Endothelial cell of umbilical vein (primary cell): ENCODE measurements around the gene CCDC40. TPM values are rescaled to one million over a fixed set of nuclear protein-coding genes. Genes with fewer than 3 reads are reported as not detected.

Source experiments
- BruUV-seq: library from RNA; stranded (reverse); fragments of 400-500 nt; replicated peaks from 2 replicates; lab custom pipeline; 2021; lab: Mats Ljungman, UMichigan
- CTCF ChIA-PET: fragments of 300-600, 350-600 bp; sonication (Branson Sonifier 250); formaldehyde crosslinking; loops from one replicate; lab custom pipeline; 2021; ENCODE audit warnings: antibody characterized with exemption, inconsistent platforms; lab: Charles Lee
- POLR2A ChIA-PET: fragments of 300-600, 350-600 bp; sonication (Branson Sonifier 250); formaldehyde crosslinking; loops from one replicate; lab custom pipeline; 2021; ENCODE audit warnings: antibody characterized with exemption, inconsistent platforms; lab: Charles Lee
- DNase-seq: peaks from one replicate; pipeline ENCODE4 v3.0.0-alpha.2; 2011; ENCODE audit warnings: low read depth, low spot score
- FAIRE-seq: peaks from 2 replicates; lab custom pipeline; 2011; peaks lifted over from hg19 to GRCh38; lab: Jason Lieb, UNC
- H2AFZ ChIP-seq: 2 replicates; pipeline ENCODE4 v1.6.0; 2012; ENCODE audit warnings: low read depth, low read length, control low read depth, inconsistent platforms
- H3K27ac ChIP-seq: 2 replicates; pipeline ENCODE4 v1.5.1; 2011; ENCODE audit warnings: low read depth, mild to moderate bottlenecking, control low read depth, low read length, moderate library complexity; ENCODE audit not compliant: insufficient read depth
- H3K27me3 ChIP-seq, 2 experiments: 2 replicates each; pipeline versions ENCODE4 v1.6.0 to v1.6.1; 2011; ENCODE audit warnings: low read length in 2 of 2, mixed read lengths in 1 of 2; ENCODE audit not compliant: control insufficient read depth in 2 of 2, insufficient read depth in 2 of 2
- H3K36me3 ChIP-seq, 2 experiments: 2 replicates in 1 of 2; 3 replicates in 1 of 2; pipeline ENCODE4 v1.5.1; 2011; ENCODE audit warnings: low read length in 2 of 2, mild to moderate bottlenecking in 1 of 2, moderate library complexity in 1 of 2; ENCODE audit not compliant: control insufficient read depth in 2 of 2, insufficient read depth in 2 of 2; ENCODE audit errors: extremely low read depth in 1 of 2
- H3K4me1 ChIP-seq: 3 replicates; pipeline ENCODE4 v1.5.1; 2011; ENCODE audit warnings: mild to moderate bottlenecking, low read length; ENCODE audit not compliant: control insufficient read depth, insufficient read depth; ENCODE audit errors: extremely low read depth
- H3K4me2 ChIP-seq: 2 replicates; pipeline ENCODE4 v1.6.1; 2011; ENCODE audit warnings: low read length, control low read depth, mixed read lengths; ENCODE audit not compliant: insufficient read depth
- H3K4me3 ChIP-seq, 3 experiments: fragments of 200-600 bp in 1 of 3; sonication (generic), shearing (Covaris generic) in 1 of 3; replicated peaks in 1 of 3; 2 replicates each; pipeline ENCODE4 v1.5.1; 2011 to 2016; ENCODE audit warnings: control low read depth in 3 of 3, low read length in 3 of 3, mild to moderate bottlenecking in 2 of 3, inconsistent platforms in 1 of 3, low read depth in 1 of 3, moderate library complexity in 1 of 3; ENCODE audit not compliant: insufficient read depth in 1 of 3
- H3K79me2 ChIP-seq: 2 replicates; pipeline ENCODE4 v1.6.0; 2012; ENCODE audit warnings: low read length, inconsistent platforms; ENCODE audit not compliant: control insufficient read depth, insufficient read depth
- H3K9ac ChIP-seq: replicated peaks from 2 replicates; pipeline ENCODE3; 2011; ENCODE audit warnings: low read length, control low read depth; ENCODE audit not compliant: insufficient read depth; ENCODE audit errors: extremely low read depth
- H3K9me1 ChIP-seq: replicated peaks from 3 replicates; pipeline ENCODE4 v1.6.0; 2011; ENCODE audit warnings: mild to moderate bottlenecking, low read length; ENCODE audit not compliant: control insufficient read depth, insufficient read depth; ENCODE audit errors: extremely low read depth
- H3K9me3 ChIP-seq: replicated peaks from 2 replicates; pipeline ENCODE4 v1.5.1; 2012; ENCODE audit warnings: low read length, inconsistent platforms; ENCODE audit not compliant: control insufficient read depth, insufficient read depth
- H4K20me1 ChIP-seq: replicated peaks from 2 replicates; pipeline ENCODE3; 2011; ENCODE audit warnings: mild to moderate bottlenecking, low read length; ENCODE audit not compliant: control insufficient read depth, insufficient read depth; ENCODE audit errors: extremely low read depth
- CTCF ChIP-seq, 2 donors: IDR thresholded peaks; 1 replicate in 1 of 2; 2 replicates in 1 of 2; pipeline ENCODE4 v1.5.1; 2011; ENCODE audit warnings: low read length in 2 of 2, mild to moderate bottlenecking in 2 of 2, moderate library complexity in 2 of 2, control low read depth in 1 of 2, inconsistent platforms in 1 of 2, low read depth in 1 of 2; ENCODE audit not compliant: insufficient read depth in 1 of 2; ENCODE audit errors: extremely low read depth in 1 of 2
- EZH2 ChIP-seq: IDR thresholded peaks from 2 replicates; pipeline ENCODE4 v1.6.1; 2012; ENCODE audit warnings: borderline replicate concordance, low read depth, mild to moderate bottlenecking, moderate library complexity, low read length, inconsistent platforms; ENCODE audit not compliant: severe bottlenecking
- FOS ChIP-seq: IDR thresholded peaks from 2 replicates; pipeline ENCODE4 v1.6.1; 2011; ENCODE audit warnings: mild to moderate bottlenecking, low read length, moderate library complexity, borderline replicate concordance; ENCODE audit not compliant: insufficient read depth
- GATA2 ChIP-seq: IDR thresholded peaks from 2 replicates; pipeline ENCODE4 v1.7.0; 2011; ENCODE audit warnings: low read depth, mild to moderate bottlenecking, moderate library complexity, mixed read lengths, low read length; ENCODE audit not compliant: insufficient read length, insufficient read depth
- JUN ChIP-seq: IDR thresholded peaks from 2 replicates; pipeline ENCODE4 v1.6.1; 2011; ENCODE audit warnings: borderline replicate concordance, low read depth; ENCODE audit not compliant: insufficient read length, insufficient read depth
- MYC ChIP-seq: IDR thresholded peaks from one replicate; pipeline ENCODE4 v1.6.1; 2011; ENCODE audit warnings: mild to moderate bottlenecking, low read depth, low read length
- POLR2A ChIP-seq: IDR thresholded peaks from 2 replicates; pipeline ENCODE4 v1.6.1; 2012; ENCODE audit warnings: low read depth, mild to moderate bottlenecking, control low read depth, low read length
- POLR2AphosphoS5 ChIP-seq: IDR thresholded peaks from 2 replicates; pipeline ENCODE4 v1.6.1; 2012; ENCODE audit warnings: low read depth, mild to moderate bottlenecking, control low read depth, low read length, moderate library complexity; ENCODE audit not compliant: insufficient read depth
- dilution Hi-C: fragments of 300-500 bp; cut with MboI; formaldehyde crosslinking; loops from one replicate; pipeline ENCODE4 v1.15.0; 2019; ENCODE audit warnings: low sequenced_read_pairs; ENCODE audit not compliant: extremely low pct_ligation_motif_present
- intact Hi-C: fragments of 100-400 bp; cut with micrococcal nuclease; formaldehyde crosslinking; loops from one replicate; pipeline ENCODE4 v1.10.0; 2022
- polyA plus RNA-seq, 4 experiments: library from polyadenylated mRNA; depleted of rRNA in 3 of 4; stranded (reverse) in 3 of 4; unstranded in 1 of 4; fragments of >200 nt; gene quantifications; 2 replicates each; pipeline versions ENCODE4 v1.2.1 to v1.2.3, GENCODE V29; 2011 to 2012; ENCODE audit warnings: missing spikeins in 1 of 4
- total RNA-seq: library from RNA; stranded (reverse); gene quantifications from 2 replicates; pipeline ENCODE4 v1.2.3, GENCODE V29; 2021
- TF ChIP-seq, protein P1 (sequence below): IDR thresholded peaks from 2 replicates; pipeline ENCODE4 v1.6.1; 2011; ENCODE audit not compliant: insufficient read depth, insufficient read length

CCDC40 gene
- total and polyA plus RNA-seq, 2 donors (not counting 3 experiments of a cell fraction or from before 2014, with no cell fraction given) = 1.4 to 5.5 TPM

DNA sequence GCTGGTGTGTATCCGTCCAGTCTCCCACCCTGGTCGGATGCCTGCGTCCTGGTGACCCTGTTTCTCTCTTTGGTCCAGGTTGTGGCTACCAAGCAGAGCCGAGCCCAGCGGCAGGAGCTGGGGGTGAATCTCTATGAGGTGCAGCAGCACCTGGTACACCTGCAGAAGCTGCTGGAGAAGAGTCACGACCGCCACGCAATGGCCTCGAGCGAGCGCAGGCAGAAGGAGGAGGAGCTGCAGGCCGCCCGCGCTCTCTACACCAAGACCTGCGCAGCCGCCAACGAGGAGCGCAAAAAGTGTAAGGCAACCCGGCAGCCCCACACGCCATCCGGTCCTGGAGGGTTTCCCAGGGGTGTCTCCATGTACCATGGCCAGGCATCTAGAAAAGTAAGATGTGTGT lies 13.5 kb downstream of the CCDC40 start:
- dilution Hi-C loops (no loop called here), intact Hi-C loops (no loop called here)
- no peak overlapping the region for H3K27ac ChIP-seq
- H2AFZ ChIP-seq = no peak overlapping the region
- no peaks in the 10 kb centered on the region for H3K4me1 ChIP-seq
- no peaks in the 10 kb centered on the region for H3K9me3 ChIP-seq
- no peaks in the 10 kb centered on the region for H3K36me3 ChIP-seq
- no peaks in the 10 kb centered on the region for H4K20me1 ChIP-seq
- ChIA-PET CTCF (interaction anchor here (0.5 to 1.6 kb wide), 4 partner anchors 42 to 92 kb away, joined by 3 to 4 read pairs (median 3); partner anchors contain the start of gene GAA), POLR2A (no interaction called here)
- no TSS peak for BruUV-seq
- no peak for FAIRE-seq
- H3K79me2 ChIP-seq = no peaks in the 10 kb centered on the region
- H3K4me3 ChIP-seq = no peak overlapping the region
- H3K9me1 ChIP-seq = no peaks in the 10 kb centered on the region
- TF ChIP-seq CTCF (IDR thresholded peaks at IDR 0.05; ENCODE audit: extremely low read depth in 1 of 2, insufficient read depth in 1 of 2, low read depth in 1 of 2, low read length in 2 of 2) (no peak), MYC (no peak), FOS (no peak), JUN (no peak), EZH2 (no peak), POLR2AphosphoS5 (no peak), POLR2A (no peak), GATA2 (no peak)
- TF ChIP-seq, protein P1, sequence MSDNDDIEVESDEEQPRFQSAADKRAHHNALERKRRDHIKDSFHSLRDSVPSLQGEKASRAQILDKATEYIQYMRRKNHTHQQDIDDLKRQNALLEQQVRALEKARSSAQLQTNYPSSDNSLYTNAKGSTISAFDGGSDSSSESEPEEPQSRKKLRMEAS = no peak
- H3K4me2 ChIP-seq = no peak overlapping the region
- H3K27me3 ChIP-seq = no peaks in the 10 kb centered on the region
- DNase-seq = no peak
- no peak overlapping the region for H3K9ac ChIP-seq
